Activated naive CD4-positive, alpha-beta T cell treated with anti-CD3 and anti-CD28 coated beads, Interleukin-2, amount 50 U/mL, for 72 hours (primary cell): Measurements from ENCODE around the gene ADPRS. TPM values are rescaled to one million over a fixed set of nuclear protein-coding genes. Genes with fewer than 3 reads are reported as not detected.

ENCODE experiments used
- ATAC-seq, 2 donors: fragments of 150-1000 bp; cut with Tn5 transposase; 2 replicates each; pipeline ENCODE4 v1.10.0; 2021; ENCODE audit warnings: mild to moderate bottlenecking in 2 of 2, moderate library complexity in 2 of 2
- DNase-seq, 2 donors: peaks; one replicate each; pipeline ENCODE4 v3.0.0; 2021 to 2022; ENCODE audit warnings: low spot score in 2 of 2
- H3K27ac Mint-ChIP-seq, 2 donors: one replicate each; pipeline ENCODE4 v1.8.0; 2022; ENCODE audit warnings: mild to moderate bottlenecking in 2 of 2, mixed read lengths in 2 of 2
- H3K36me3 Mint-ChIP-seq, 2 donors: one replicate each; pipeline ENCODE4 v1.8.0; 2022; ENCODE audit warnings: mixed read lengths in 2 of 2
- H3K9me3 Mint-ChIP-seq, 2 donors: one replicate each; pipeline ENCODE4 v1.8.0; 2022; ENCODE audit warnings: mixed read lengths in 2 of 2
- total RNA-seq, 2 donors: library from RNA; stranded (reverse); gene quantifications; one replicate each; pipeline ENCODE4 v1.2.3, GENCODE V29; 2022

Gene ADPRS, protein sequence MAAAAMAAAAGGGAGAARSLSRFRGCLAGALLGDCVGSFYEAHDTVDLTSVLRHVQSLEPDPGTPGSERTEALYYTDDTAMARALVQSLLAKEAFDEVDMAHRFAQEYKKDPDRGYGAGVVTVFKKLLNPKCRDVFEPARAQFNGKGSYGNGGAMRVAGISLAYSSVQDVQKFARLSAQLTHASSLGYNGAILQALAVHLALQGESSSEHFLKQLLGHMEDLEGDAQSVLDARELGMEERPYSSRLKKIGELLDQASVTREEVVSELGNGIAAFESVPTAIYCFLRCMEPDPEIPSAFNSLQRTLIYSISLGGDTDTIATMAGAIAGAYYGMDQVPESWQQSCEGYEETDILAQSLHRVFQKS
- 10 to 100 TPM; 19.5 to 48.3 TPM for total RNA-seq

DNA sequence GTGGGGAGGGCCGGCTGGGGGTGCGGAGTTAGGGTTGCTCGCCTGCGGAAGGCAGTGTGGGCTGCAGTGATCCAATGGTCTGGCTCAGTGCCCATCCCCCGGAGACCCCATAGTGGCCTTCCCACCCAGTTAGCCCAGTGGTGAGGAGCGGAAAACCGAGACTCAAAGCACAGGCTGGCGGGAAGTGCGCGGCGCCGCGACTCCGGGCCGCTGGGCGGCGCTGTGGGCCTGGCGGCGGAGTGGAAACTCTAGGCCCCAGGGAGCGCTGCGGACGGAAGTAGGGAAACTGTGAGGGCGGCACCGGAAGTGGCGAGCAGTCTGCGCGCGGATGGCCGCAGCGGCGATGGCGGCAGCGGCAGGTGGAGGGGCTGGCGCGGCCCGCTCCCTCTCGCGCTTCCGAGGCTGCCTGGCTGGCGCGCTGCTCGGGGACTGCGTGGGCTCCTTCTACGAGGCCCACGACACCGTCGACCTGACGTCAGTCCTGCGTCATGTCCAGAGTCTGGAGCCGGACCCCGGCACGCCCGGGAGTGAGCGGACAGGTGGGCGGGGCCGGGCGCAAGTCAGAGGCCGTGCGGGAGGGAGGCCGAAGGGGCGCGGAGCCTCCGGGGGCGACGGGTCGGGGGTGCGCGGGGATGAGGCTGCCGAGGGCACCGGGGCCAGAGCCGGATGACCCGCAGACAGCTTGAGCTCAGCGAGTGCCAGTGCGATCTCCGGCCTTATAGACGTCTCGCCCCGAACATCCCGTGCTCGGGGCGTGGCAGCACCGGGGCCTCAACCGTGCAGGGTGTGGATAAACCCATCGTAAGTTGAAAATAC lies at the start of gene ADPRS:
Gene ADPRS (plus strand): TSS at position 316 of the 816 bp plus-strand sequence. CDS start 13 bp downstream, at position 329.
- Mint-ChIP-seq H3K27ac (peak within 1 kb of the TSS; percentile 88 to 96), H3K36me3 (peaks cover 8 to 10% of the 10 kb centered on the region in 2 donors), H3K9me3 (no peaks in the 10 kb centered on the region)
- peak; percentile 91 to 93 for ATAC-seq
- DNase-seq: peak; percentile 89 to 93

DNA sequence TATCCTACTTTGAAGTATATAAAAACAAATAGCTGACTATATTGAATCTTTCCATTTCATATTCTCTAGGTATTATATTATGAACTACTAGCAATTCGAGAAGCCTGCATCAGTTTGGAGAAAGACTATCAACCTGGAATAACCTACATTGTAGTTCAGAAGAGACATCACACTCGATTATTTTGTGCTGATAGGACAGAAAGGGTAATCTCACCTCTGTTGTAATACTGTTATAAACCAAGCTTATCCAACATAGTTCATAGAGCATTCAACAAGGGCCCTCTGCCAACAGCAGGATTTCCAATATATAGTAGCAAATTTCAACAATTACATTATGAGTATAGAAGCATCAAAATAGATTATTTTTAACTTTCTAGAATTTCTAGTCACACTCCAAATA lies 48.5 kb upstream of the ADPRS start:
- Mint-ChIP-seq H3K27ac (no peak overlapping the region), H3K9me3 (no peaks in the 10 kb centered on the region), H3K36me3 (peaks cover 0 to 4% of the 10 kb centered on the region in 2 donors)
- DNase-seq: no peak
- no peak for ATAC-seq

DNA sequence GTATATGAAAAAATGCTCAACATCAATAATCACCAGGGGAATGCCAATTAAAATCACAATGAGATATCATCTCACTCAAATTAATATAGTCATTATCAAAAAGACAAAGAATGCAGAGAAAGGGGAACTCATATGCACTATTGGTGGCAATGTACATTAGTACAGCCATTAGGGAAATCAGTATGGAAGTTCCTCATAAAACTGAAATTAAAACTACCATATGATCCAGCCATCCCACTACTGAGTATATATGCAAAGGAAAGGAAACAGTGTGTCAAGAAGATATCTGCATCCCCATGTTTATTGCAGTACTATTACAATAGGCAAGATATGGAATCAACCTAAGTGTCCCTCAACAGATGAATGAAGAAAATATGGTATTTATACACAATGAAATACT lies 36.9 kb upstream of the ADPRS start:
- Mint-ChIP-seq H3K27ac (no peak overlapping the region), H3K36me3 (peaks cover 14 to 18% of the 10 kb centered on the region in 2 donors), H3K9me3 (peaks cover 0 to 4% of the 10 kb centered on the region in 2 donors)
- DNase-seq: no peak
- no peak for ATAC-seq

GRCh38 chr1:36053978-36054377 lies 34.7 kb upstream of the ADPRS start:
- Mint-ChIP-seq H3K9me3 (no peaks in the 10 kb centered on the region), H3K27ac (no peak overlapping the region), H3K36me3 (no peaks in the 10 kb centered on the region)
- DNase-seq: no peak
- ATAC-seq: no peak

GRCh38 chr1:36055706-36056105 lies 33.0 kb upstream of the ADPRS start:
- no peak for ATAC-seq
- H3K36me3 Mint-ChIP-seq: no peaks in the 10 kb centered on the region
- no peak for DNase-seq
- H3K9me3 Mint-ChIP-seq: no peaks in the 10 kb centered on the region
- H3K27ac Mint-ChIP-seq: no peak overlapping the region

DNA sequence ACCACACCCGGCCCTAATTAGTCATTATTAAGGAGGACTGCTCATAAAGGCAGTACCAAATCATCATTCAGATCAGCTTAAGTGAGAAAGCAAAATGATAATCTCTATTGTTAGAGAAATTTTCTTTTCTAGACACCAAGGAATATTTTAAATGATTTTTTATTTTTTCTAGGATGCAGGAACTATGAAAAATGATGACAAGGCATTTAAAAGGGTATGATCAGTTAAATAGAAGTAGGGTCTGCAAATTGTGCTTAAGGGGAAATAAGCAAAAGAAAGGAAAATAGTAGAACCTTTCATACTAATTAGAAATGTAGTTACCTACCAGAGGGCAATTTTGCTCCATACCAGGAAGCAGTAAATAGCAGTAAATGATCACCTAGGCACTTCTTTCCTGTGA lies 26.4 kb upstream of the ADPRS start:
- H3K36me3 Mint-ChIP-seq: no peaks in the 10 kb centered on the region
- no peaks in the 10 kb centered on the region for H3K9me3 Mint-ChIP-seq
- H3K27ac Mint-ChIP-seq: no peak overlapping the region
- ATAC-seq: no peak
- DNase-seq: no peak

DNA sequence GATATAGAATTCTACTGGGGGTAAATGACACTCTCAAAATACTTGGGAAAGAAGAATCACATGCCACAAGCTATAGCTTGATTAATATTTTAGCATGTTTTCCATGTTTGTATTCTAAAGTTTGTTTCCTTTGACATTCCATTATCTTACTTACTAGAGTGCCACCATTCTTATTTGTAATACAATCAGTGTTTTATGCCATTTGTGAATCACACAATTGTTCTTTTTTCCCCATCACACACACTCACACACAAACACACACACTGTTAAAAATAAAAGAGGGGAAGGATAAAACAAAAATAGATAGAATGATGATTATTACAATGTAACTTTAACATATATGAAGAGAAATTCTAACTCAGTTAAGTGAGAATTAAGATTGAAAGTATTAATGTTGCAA lies 20.8 kb upstream of the ADPRS start:
- no peak overlapping the region for H3K27ac Mint-ChIP-seq
- H3K9me3 Mint-ChIP-seq: no peaks in the 10 kb centered on the region
- ATAC-seq (no peak), DNase-seq (no peak)
- H3K36me3 Mint-ChIP-seq: no peaks in the 10 kb centered on the region

DNA sequence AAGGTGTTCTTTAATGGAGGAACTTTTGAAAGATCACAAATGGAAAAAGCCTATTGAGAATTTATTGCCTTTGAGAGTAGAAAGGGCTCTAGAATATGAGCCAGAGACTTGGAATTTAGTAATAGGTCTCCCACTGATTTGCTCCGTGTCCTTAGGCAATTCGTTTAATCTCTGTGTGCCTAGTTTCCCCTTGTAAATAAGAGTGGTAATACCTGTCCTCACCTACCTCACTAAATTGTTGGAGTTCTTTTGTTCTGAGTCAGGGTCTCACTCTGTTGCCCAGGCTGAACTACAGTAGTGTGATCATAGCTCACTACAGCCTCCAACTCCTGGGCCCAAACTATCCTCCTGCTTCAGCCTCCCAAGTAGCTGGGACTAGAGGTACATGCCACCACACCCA lies 19.8 kb upstream of the ADPRS start:
- DNase-seq (no peak), ATAC-seq (no peak)
- Mint-ChIP-seq H3K36me3 (no peaks in the 10 kb centered on the region), H3K9me3 (no peaks in the 10 kb centered on the region), H3K27ac (no peak overlapping the region)

DNA sequence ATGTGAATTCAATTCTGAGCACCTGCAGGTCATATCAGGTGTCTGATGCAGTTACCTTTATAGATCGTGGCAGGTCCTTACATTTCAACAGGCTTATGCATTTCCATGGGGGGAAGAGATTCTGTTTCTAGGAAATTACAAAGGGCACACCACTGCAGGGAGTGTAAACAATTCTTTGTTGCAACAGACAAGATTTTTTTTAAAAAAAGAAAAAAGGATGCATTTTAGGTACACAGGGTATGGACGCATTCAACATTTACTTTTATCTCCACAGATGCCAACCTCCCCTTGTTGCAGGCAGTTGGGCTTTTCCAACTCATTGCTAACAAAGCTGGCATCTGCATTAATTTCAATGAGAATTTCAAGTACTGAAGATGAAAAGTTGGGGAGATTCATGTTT lies 18.3 kb upstream of the ADPRS start:
- no peak overlapping the region for H3K27ac Mint-ChIP-seq
- H3K36me3 Mint-ChIP-seq: no peaks in the 10 kb centered on the region

DNA sequence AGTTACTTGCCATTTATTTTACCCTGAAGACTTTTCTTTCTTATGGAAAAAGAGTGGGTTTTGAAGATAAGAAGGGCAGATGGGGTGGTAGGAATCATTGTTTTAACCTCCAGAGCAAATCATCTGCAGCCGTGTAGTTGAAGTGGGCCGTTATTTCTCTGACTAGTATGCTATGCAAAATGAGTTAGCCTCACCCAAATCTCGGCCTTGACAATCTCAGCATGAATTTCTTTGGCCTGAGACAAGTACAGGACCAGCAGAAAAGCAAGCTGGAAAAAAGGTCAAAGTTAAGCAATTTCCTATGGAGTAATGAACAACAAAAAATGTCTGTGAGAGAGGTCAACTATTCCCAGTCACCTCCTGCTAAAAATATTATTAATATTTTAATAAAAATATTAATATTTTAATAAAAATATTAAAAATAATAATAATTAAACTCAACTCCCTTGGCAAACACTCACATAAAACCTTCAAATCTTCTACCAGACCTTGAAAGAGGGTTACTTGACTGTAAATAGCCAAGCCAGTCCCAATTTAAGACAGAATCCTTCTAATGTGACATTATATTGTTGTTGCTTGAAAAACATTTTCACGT lies 11.6 kb upstream of the ADPRS start:
- ATAC-seq: no peak
- Mint-ChIP-seq H3K36me3 (no peaks in the 10 kb centered on the region), H3K27ac (no peak overlapping the region), H3K9me3 (no peaks in the 10 kb centered on the region)
- no peak for DNase-seq

More for the DNA sequence above, 18.3 kb upstream of the ADPRS start:
- DNase-seq (no peak), ATAC-seq (no peak)
- H3K9me3 Mint-ChIP-seq: no peaks in the 10 kb centered on the region

GRCh38 chr1:36080236-36080635 lies 8.5 kb upstream of the ADPRS start:
- Mint-ChIP-seq H3K9me3 (no peaks in the 10 kb centered on the region), H3K27ac (no peak overlapping the region)
- no peak for DNase-seq

GRCh38 chr1:36080801-36081200 lies 7.9 kb upstream of the ADPRS start:
- ATAC-seq (no peak), DNase-seq (no peak)
- Mint-ChIP-seq H3K27ac (no peak overlapping the region), H3K36me3 (no peaks in the 10 kb centered on the region), H3K9me3 (no peaks in the 10 kb centered on the region)

More at GRCh38 chr1:36080236-36080635, 8.5 kb upstream of the ADPRS start:
- no peak for ATAC-seq
- no peaks in the 10 kb centered on the region for H3K36me3 Mint-ChIP-seq

DNA sequence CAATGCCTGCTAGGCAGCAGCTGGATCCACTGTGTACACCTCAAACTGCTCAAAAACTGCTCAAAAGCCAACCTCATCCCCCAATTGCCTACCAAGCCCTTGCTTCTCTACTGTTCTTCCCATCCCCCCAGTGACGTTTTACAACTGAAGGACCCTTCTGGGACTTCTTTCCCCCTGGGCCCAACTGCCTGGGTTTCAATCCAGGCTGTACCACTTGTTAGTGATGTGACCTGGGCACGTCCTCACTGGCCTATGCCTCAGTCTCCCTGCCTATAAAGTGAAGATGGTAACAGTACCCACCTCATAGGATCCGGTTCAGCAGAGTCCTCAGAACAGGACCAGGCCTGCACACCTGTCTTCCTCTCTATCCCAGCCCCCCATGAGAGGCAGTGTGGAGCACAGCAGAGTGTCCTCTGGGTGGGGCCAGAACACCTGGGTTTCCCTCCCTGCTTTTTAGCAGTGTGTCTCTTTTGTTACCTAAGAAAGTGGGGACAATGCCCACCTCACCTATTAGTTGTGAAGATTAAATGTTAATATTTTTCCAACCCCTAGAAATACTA lies 6.7 kb upstream of the ADPRS start:
- ATAC-seq (no peak), DNase-seq (no peak)
- Mint-ChIP-seq H3K36me3 (no peaks in the 10 kb centered on the region), H3K27ac (no peak overlapping the region), H3K9me3 (no peaks in the 10 kb centered on the region)

GRCh38 chr1:36083219-36083618 lies 5.5 kb upstream of the ADPRS start:
- no peaks in the 10 kb centered on the region for H3K9me3 Mint-ChIP-seq

DNA sequence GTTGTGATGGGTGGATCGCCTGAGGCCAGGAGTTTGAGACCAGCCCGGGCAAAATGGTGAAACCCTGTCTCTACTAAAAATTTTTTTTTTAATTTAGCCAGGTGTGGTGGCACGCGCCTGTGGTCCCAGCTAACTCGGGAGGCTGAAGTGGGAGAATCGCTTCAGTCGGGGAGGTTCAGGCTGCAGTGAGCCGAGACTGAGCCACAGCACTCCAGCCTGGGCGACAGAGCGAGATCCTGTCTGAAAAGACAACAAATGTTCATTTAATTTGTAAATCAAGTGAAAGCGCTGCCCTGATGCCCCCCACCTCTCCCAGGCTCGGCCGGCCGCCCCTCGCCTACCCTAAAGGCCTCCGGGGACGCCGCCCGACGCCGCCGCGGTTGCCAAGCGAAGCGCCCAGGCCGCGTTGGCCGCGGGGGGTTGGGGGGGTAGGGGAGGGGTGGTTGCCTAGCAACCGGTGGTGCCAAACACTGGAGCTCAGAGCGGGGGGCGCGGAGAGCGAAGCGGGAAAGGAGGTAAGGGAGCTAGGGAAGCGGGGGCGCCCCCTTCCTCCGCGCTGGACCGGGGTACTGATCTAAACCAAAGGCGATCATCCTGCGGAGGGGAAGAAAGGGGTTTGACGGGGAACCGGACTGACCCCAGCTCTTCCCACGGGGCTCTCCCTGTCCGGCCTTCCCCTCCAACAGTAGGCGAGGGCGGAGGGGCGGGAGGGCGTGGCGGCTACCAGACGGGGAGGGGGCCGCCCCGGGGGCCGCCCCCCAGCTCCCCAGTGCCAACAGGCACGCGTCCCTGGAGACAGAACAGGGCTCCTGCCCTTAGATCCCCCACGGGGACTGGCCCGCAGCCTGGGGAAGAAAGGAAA lies 4.8 kb upstream of the ADPRS start, which contains the start of gene TEKT2:
Gene TEKT2 (plus strand): TSS at position 460 of the 862 bp plus-strand sequence. CDS start 828 bp downstream, outside the sequence.
- Mint-ChIP-seq H3K36me3 (no peaks in the 10 kb centered on the region), H3K27ac (no peak within 1 kb of the TSS), H3K9me3 (no peaks in the 10 kb centered on the region)
- peak in 1 of 2 donors; percentile 11 for ATAC-seq
- no peak for DNase-seq

More at GRCh38 chr1:36083219-36083618, 5.5 kb upstream of the ADPRS start:
- ATAC-seq: no peak
- no peak for DNase-seq
- Mint-ChIP-seq H3K36me3 (no peaks in the 10 kb centered on the region), H3K27ac (no peak overlapping the region)

DNA sequence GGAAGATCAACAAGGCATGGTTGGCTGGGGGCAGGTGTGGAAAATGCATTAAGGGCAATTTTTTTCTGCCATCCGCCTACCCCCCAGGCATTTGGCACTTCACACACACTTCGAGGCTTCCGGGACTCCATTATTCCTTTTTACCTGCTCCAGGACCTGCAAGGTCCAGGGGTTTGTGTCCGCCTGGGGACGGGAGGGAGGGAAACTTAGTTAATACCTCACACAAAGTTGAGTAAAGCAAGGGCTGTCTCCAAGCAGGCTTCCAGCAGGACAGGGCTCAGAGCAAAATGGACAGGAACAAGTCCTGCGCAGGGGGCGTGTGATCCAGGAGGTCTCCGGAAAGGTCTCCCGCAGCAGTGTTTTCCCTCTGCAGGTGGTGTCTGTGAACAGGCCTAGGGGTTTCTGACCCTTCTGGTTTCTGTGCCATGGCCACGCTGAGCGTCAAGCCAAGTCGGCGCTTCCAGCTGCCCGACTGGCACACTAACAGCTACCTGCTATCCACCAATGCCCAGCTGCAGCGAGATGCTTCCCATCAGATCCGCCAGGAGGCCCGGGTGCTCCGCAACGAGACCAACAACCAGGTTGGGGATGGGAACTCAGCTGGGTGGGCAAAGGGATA lies 4.1 kb upstream of the ADPRS start:
- ATAC-seq (no peak), DNase-seq (no peak)
- peaks cover 5% of the 10 kb centered on the region in 2 donors for H3K36me3 Mint-ChIP-seq
- H3K9me3 Mint-ChIP-seq: no peaks in the 10 kb centered on the region
- H3K27ac Mint-ChIP-seq: no peak overlapping the region
